Activated CD4-positive, alpha-beta memory T cell treated with anti-CD3 and anti-CD28 coated beads for 36 hours (primary cell): Measurements from ENCODE around the gene SEC22B. TPM values are rescaled to one million over a fixed set of nuclear protein-coding genes. Genes with fewer than 3 reads are reported as not detected.
"Not testable (repeated sequence)": the region's sequence is repeated elsewhere in the genome, so short reads cannot be mapped to it uniquely, and the experiment has no call there.

Experiments used
- CTCF ChIA-PET: fragments of 350-600 bp; sonication (Branson Sonifier 250); formaldehyde crosslinking; loops from one replicate; lab custom pipeline; 2021; ENCODE audit warnings: antibody characterized with exemption, inconsistent platforms; lab: Charles Lee
- POLR2A ChIA-PET: fragments of 350-600 bp; sonication (Branson Sonifier 250); formaldehyde crosslinking; loops from one replicate; lab custom pipeline; 2021; ENCODE audit warnings: antibody characterized with exemption; lab: Charles Lee
- DNase-seq: peaks from one replicate; pipeline ENCODE4 v3.0.0-alpha.2; 2020
- H3K27ac Mint-ChIP-seq: one replicate; pipeline ENCODE4 v1.8.0; 2021; ENCODE audit warnings: mixed read lengths
- H3K27me3 Mint-ChIP-seq: one replicate; pipeline ENCODE4 v1.8.0; 2021; ENCODE audit warnings: mixed read lengths
- H3K36me3 Mint-ChIP-seq: one replicate; pipeline ENCODE4 v1.8.0; 2021; ENCODE audit warnings: mixed read lengths
- H3K4me1 Mint-ChIP-seq: one replicate; pipeline ENCODE4 v1.8.0; 2021; ENCODE audit warnings: low read depth, mixed read lengths
- H3K4me3 Mint-ChIP-seq: one replicate; pipeline ENCODE4 v1.8.0; 2021; ENCODE audit warnings: mild to moderate bottlenecking, mixed read lengths
- H3K9me3 Mint-ChIP-seq: one replicate; pipeline ENCODE4 v1.8.0; 2021; ENCODE audit warnings: mixed read lengths
- intact Hi-C: fragments of 100-400 bp; cut with micrococcal nuclease; formaldehyde crosslinking; loops from one replicate; pipeline ENCODE4 v1.15.1; 2023
- total RNA-seq, 2 experiments: library from RNA; stranded (reverse); gene quantifications; one replicate each; pipeline ENCODE4 v1.2.3, GENCODE V29; 2021

Gene SEC22B
- total RNA-seq, 2 experiments from 2014 or later: 19.7 to 20.8 TPM

DNA sequence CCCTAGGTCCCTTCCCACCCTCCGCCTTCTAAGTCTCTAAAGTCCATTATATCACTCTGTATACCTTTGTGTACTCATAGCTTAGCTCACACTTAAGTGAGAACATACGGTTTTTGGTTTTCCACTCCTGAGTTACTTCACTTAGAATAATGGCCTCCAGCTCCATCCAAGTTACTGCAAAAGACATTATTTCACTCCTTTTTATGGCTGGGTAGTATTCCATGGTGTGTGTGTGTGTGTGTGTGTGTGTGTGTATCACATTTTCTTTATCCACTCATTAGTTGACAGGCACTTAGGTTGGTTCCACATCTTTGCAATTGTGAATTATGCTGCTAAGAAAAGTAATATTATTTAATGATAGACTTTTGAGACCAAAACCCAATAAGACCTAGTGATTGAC, 1.7 kb upstream of the SEC22B start:
- POLR2A ChIA-PET, H3K27ac Mint-ChIP-seq, H3K36me3 Mint-ChIP-seq, H3K9me3 Mint-ChIP-seq, DNase-seq, H3K4me3 Mint-ChIP-seq, intact Hi-C loops, CTCF ChIA-PET, H3K27me3 Mint-ChIP-seq: not testable (repeated sequence)
- peaks cover 15% of the 10 kb centered on the region for H3K4me1 Mint-ChIP-seq

DNA sequence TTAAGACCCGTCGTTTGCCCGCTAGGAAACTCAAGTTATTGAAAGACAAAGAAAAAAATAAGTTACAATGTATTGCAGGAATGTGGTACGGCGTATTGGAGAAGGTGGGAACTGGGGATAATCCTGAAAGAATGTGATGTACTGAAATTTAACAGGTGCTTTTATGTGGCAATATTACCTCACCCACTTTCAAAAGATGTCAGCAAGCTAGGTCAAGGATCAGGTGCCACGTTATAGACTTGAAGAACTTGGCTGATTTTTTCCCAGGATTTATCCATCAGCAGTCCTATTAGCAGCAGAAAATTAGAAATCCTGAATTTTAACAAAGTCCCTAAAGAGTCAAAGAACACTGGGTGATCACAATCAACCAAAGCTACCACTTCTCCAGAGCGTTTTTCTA, 632 bp downstream of the SEC22B start:
- H3K36me3 Mint-ChIP-seq, DNase-seq, intact Hi-C loops, H3K27me3 Mint-ChIP-seq, H3K9me3 Mint-ChIP-seq: not testable (repeated sequence)
- H3K27ac Mint-ChIP-seq: peak overlapping the region; percentile 96
- ChIA-PET CTCF (interaction anchor here (1.2 to 1.4 kb wide), 2 partner anchors 208 to 227 kb away, joined by 3 to 7 read pairs; no protein-coding TSS in a partner anchor), POLR2A (interaction anchor here (1.0 kb wide), 1 partner anchor 282 kb away, joined by 3 read pairs; no protein-coding TSS in a partner anchor)
- H3K4me3 Mint-ChIP-seq: peak overlapping the region; percentile 100
- H3K4me1 Mint-ChIP-seq: peaks cover 15% of the 10 kb centered on the region

DNA sequence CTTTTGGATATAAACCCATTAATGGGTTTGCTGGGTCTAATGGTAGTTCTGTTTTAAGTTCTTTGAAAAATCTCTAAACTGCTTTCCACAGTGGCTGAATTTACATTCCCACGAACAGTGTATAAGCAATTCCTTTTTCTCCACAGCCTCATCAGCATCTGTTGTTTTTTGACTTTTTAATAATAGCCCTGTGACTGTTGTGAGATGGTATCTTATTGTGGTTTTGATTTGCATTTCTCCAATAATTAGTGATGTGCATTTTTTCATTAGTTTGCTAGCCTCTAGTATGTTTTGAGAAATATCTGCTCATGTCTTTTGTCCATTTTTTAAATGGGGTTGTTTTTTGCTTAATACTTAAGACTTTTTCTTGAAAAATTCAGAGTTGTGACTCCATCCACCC, 11.6 kb downstream of the SEC22B start:
- H3K27ac Mint-ChIP-seq, H3K27me3 Mint-ChIP-seq, DNase-seq, H3K4me1 Mint-ChIP-seq, H3K9me3 Mint-ChIP-seq, POLR2A ChIA-PET, H3K36me3 Mint-ChIP-seq, intact Hi-C loops, CTCF ChIA-PET, H3K4me3 Mint-ChIP-seq: not testable (repeated sequence)

DNA sequence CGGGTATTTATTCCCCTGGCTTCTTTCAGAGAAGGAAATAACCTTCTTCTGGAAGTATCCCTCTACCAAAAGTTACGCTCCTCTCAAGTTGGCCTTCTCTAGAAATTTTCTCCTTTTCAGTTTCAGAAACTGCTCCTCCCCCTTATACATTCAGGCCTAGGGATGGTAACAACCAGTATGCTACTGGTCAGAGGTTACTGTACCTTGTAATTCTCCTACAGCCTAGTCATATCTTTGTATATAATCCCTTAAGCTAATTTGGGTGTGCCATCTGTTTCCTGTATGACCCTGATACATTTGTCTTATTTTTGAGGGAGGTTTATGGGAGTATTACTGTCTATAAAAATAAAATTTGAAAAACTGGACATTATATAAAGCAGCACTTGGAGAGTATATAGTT, 14.3 kb downstream of the SEC22B start:
- H3K36me3 Mint-ChIP-seq, DNase-seq, intact Hi-C loops, POLR2A ChIA-PET, H3K4me1 Mint-ChIP-seq, H3K9me3 Mint-ChIP-seq, H3K27me3 Mint-ChIP-seq, H3K27ac Mint-ChIP-seq, CTCF ChIA-PET, H3K4me3 Mint-ChIP-seq: not testable (repeated sequence)

DNA sequence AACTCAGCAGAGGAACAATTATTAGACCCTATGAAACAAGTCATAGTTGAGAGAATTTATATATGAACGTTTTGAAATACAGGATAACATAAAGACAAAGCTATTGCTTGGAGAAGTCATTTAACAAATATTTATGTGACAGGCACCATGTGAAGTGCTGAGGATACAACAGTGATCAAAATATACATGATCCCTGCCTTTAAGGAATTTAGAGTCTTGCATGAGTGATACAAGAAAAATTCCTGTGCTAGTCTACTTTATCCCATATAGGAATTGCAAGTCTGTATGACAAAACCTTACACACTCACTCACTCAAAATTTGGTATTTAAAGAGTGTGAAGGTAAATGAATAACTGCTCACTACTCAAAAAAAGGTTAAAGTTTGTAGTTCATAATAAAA, 17.8 kb downstream of the SEC22B start:
- CTCF ChIA-PET, H3K4me3 Mint-ChIP-seq, H3K4me1 Mint-ChIP-seq, H3K9me3 Mint-ChIP-seq, intact Hi-C loops, POLR2A ChIA-PET, DNase-seq, H3K36me3 Mint-ChIP-seq, H3K27ac Mint-ChIP-seq, H3K27me3 Mint-ChIP-seq: not testable (repeated sequence)

DNA sequence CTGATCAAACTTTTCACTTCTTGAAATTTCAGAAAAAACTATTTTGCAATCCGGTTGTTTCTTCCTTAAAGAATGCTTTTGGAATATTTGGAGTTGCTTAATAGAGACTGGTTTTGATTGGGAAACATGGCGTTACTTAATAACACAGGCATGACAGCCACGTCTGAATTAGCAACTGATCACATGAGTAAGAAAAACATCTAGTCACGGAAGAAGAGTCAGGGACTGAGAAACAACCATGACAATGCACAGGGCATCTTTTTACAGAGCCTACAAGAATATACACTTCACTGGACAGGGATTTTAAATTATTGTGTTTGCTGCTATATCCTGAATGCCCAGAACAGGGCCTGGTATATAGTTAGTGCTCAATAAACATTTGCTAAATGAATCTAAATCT, 18.2 kb downstream of the SEC22B start:
- H3K36me3 Mint-ChIP-seq, H3K4me3 Mint-ChIP-seq, H3K27ac Mint-ChIP-seq, intact Hi-C loops, H3K4me1 Mint-ChIP-seq, H3K27me3 Mint-ChIP-seq, H3K9me3 Mint-ChIP-seq, CTCF ChIA-PET, DNase-seq, POLR2A ChIA-PET: not testable (repeated sequence)

DNA sequence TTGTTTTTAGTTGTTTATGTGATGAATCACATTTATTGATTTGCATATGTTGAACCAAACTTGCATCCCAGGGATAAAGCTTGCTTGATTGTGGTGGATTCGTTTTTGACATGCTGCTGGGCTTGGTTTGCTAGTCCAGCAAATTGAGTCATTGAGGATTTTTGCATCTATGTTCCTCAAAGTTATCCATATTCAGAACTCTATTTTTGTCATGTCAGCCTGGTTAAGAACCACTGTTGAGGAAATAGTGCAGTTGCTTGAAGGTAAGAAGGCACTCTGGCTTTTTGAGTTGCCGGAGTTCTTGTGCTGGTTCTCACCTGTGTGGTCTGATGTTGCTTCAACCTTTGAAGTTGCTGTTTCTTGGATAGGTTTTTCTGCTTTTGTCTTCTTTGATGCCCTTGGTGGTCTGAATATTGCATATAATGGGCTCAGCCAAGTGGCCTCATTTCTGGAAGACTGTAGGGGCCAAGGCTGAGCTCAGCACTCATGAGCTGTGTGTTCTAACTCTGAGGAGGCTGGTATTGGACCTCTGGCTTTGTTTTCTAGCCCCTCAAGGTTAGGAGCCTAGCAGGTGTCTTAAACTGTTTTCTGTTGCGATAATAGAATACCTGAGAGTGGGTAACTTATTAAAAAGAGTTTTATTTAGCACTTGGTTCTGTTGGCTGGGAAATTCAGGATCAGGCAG, 26.0 kb downstream of the SEC22B start:
- H3K4me3 Mint-ChIP-seq, H3K4me1 Mint-ChIP-seq, H3K27ac Mint-ChIP-seq, H3K9me3 Mint-ChIP-seq, intact Hi-C loops, DNase-seq, H3K36me3 Mint-ChIP-seq, POLR2A ChIA-PET, CTCF ChIA-PET, H3K27me3 Mint-ChIP-seq: not testable (repeated sequence)

DNA sequence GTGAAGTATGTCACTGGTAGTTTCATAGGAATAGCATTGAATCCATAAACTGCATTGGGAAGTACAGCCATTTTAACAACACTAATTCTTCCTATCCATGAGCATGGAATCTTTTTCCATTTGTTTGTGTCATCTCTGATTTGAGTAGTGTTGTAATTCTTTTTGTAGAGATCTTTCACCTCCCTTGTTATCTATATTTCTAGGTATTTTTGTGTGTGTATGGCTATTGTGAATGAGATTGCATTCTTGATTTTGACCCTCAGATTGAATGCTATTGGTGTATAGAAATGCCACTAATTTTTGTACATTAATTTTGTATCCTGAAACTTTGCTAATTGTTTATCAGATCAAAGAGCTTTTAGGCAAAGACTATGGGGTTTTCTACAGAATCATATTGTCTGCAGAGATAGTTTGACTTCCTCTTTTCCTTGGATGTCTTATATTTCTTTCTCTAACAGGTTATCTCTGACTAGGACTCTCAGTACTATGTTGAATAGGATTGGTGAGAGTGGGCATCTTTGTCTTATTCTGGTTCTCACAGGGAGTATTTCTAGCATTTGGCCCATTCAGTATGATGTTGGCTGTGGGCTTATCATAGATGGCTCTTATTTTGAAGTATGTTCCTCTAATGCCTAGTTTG, 26.8 kb downstream of the SEC22B start:
- H3K27me3 Mint-ChIP-seq, H3K36me3 Mint-ChIP-seq, intact Hi-C loops, H3K4me3 Mint-ChIP-seq, POLR2A ChIA-PET, H3K27ac Mint-ChIP-seq, DNase-seq, CTCF ChIA-PET, H3K9me3 Mint-ChIP-seq, H3K4me1 Mint-ChIP-seq: not testable (repeated sequence)

DNA sequence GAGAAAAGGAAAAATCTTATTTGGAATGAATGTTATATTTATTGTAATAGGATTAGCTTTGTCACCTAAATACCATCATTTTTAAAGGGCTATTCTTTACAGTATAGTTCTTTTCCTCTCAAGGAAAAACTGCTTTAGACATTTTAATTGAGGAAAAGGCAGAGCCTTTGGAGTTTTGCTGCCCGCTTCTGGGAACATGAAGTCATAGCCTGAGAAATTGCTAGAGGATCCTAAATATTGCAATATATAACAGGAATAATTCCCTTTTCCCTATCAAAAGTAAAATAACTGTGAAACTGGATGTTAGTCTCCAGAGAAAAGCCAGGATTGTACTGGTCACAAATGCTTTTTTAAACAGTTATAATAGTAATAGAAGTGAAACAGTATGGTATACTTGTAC, 30.5 kb downstream of the SEC22B start:
- POLR2A ChIA-PET, DNase-seq, H3K9me3 Mint-ChIP-seq, H3K4me3 Mint-ChIP-seq, H3K27ac Mint-ChIP-seq, H3K27me3 Mint-ChIP-seq, CTCF ChIA-PET, H3K36me3 Mint-ChIP-seq, intact Hi-C loops: not testable (repeated sequence)
- peaks cover 18% of the 10 kb centered on the region for H3K4me1 Mint-ChIP-seq

DNA sequence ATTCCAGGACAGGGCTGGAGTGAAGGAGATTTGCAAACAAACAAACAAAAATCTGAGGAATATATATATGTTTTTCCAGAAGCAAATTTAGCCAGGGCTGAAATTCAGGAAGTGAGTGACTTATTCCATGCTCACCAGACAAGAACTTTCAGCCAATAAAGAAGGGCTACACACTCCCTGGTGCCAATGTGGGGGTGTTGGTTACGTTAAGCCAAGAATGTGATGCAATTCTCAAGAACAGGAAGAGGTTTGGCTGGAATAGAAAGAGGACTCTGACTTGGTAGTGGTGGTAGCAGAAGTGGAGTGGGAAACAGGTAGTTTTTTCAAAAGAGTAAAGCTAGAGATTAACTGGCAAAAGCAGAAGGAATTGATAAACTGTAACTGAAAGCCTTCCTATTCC, 31.7 kb downstream of the SEC22B start:
- not testable (repeated sequence) for DNase-seq

DNA sequence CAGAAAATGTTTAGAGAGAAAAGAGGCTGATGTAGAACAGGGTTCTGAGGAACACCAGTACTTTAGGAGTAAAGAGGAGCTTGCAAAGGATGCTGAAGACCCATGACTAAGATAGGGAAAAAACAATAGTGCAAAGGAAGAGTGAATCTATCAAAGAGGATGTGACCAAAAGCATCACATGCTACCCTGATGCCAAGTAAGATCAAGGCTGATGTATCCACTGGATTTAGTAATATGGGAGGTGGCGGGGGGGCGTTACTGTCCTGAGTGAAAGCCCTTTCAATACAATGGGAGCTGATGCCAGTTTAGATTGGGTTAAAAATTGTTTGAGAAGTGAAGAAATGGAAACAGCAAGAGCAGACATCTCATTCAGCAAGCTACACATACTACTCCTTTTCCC, 32.2 kb downstream of the SEC22B start:
- H3K9me3 Mint-ChIP-seq, H3K27me3 Mint-ChIP-seq, POLR2A ChIA-PET, H3K27ac Mint-ChIP-seq, H3K4me3 Mint-ChIP-seq, H3K36me3 Mint-ChIP-seq: not testable (repeated sequence)
- peak; percentile 58 for DNase-seq
- intact Hi-C loops: loop anchor here (5.0 kb wide), 2 partner anchors 197 to 272 kb away; no protein-coding TSS in a partner anchor
- H3K4me1 Mint-ChIP-seq: peaks cover 18% of the 10 kb centered on the region
- CTCF ChIA-PET: interaction anchor here (0.6 kb wide), 1 partner anchor 1301 kb away, joined by 3 read pairs; no protein-coding TSS in a partner anchor

More for the DNA sequence above, 31.7 kb downstream of the SEC22B start:
- CTCF ChIA-PET, H3K4me3 Mint-ChIP-seq, POLR2A ChIA-PET, H3K36me3 Mint-ChIP-seq, H3K9me3 Mint-ChIP-seq, H3K27me3 Mint-ChIP-seq, H3K27ac Mint-ChIP-seq: not testable (repeated sequence)
- intact Hi-C loops: loop anchor here (5.0 kb wide), 2 partner anchors 197 to 272 kb away; no protein-coding TSS in a partner anchor
- H3K4me1 Mint-ChIP-seq: peaks cover 18% of the 10 kb centered on the region

DNA sequence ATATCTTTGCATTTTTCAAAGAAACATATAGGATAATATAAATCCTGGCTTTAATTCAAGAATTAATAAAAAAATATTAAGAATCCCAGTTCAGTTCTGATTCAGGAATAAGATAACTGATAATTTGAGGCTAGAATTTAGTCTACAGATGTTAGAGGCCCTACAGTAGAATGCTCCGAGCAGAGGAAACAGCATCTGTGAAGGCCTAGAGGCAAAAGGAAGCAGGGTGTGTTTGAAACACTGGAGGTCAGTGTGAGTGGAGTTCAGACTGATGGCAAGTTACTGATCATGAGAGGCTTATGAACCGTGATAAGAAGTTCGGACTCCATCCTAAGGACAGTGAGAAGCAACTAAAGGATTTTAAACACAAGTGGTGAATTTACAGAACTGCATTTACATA, 33.0 kb downstream of the SEC22B start:
- POLR2A ChIA-PET, H3K9me3 Mint-ChIP-seq, H3K27ac Mint-ChIP-seq, H3K36me3 Mint-ChIP-seq, H3K4me3 Mint-ChIP-seq, CTCF ChIA-PET, H3K27me3 Mint-ChIP-seq, DNase-seq: not testable (repeated sequence)
- intact Hi-C loops: loop anchor here (5.0 kb wide), 2 partner anchors 196 to 271 kb away; no protein-coding TSS in a partner anchor
- peaks cover 18% of the 10 kb centered on the region for H3K4me1 Mint-ChIP-seq
